ENCODE data around the gene WIPI1. TPM values are rescaled to one million over a fixed set of nuclear protein-coding genes. Genes with fewer than 3 reads are reported as not detected.

WIPI1 gene
- polyA plus RNA-seq, 1 donor (not counting 4 experiments of a cell fraction or from before 2014, with no cell fraction given): 49.4 TPM

DNA sequence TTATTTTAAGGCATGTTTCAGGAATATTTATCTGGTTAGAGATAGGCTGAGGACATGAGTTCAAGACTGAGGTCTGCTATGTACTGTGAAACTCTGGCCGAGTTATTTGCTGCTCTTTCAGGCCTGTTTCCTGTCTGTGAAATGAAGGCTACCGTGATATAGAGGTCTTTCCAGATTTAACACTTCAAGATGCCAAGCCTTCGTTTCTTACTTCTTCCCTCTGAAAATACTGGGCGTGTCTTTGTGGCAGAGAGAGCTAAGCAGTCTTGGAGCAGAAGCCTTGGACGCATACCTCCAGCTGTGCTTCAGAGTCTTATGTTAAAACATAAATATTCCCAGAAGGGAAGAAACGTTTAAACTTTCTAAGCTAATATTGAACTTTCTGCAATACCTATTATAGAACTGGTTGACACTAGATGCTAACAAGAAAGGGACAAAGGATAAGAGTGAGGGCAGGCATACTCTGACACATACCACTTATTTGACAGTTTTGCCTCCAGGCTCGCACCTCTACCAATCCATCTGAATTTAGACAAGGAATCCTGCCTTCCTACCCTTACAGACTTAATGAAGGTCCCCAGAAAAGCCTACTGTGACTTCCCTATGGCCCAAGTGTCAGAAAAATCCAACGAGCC, 17.5 kb downstream of the WIPI1 start:
- peaks cover 0 to 25% of the 10 kb centered on the region in 2 experiments for H3K36me3 ChIP-seq (ENCODE audit: control insufficient read depth in 2 of 2, extremely low read depth in 1 of 2, insufficient read depth in 2 of 2, low read length in 2 of 2)
- no peaks in the 10 kb centered on the region for H3K79me2 ChIP-seq (ENCODE audit: control insufficient read depth, insufficient read depth, low read length)
- H2AFZ ChIP-seq (ENCODE audit: control insufficient read depth, low read length): no peak overlapping the region
- no peaks in the 10 kb centered on the region for H3K9me1 ChIP-seq (ENCODE audit: control insufficient read depth, extremely low read depth, insufficient read depth, low read length)
- no peak overlapping the region for H3K4me3 ChIP-seq (ENCODE audit: control insufficient read depth in 2 of 3, extremely low read depth in 1 of 3, insufficient read depth in 2 of 3, low read depth in 1 of 3, low read length in 3 of 3)
- H3K4me2 ChIP-seq (ENCODE audit: control insufficient read depth, extremely low read depth, insufficient read depth, low read depth, low read length): no peak overlapping the region
- no peaks in the 10 kb centered on the region for H3K27me3 ChIP-seq (ENCODE audit: control insufficient read depth, extremely low read depth, insufficient read depth, low read length)
- H3K9me3 ChIP-seq (ENCODE audit: control insufficient read depth, low read depth, low read length): no peaks in the 10 kb centered on the region
- dilution Hi-C loops (cut with MboI; ENCODE audit: extremely low pct_ligation_motif_present, low sequenced_read_pairs): no loop called here
- H3K27ac ChIP-seq (ENCODE audit: control insufficient read depth, insufficient read depth, low read length): no peak overlapping the region
- no peaks in the 10 kb centered on the region for H4K20me1 ChIP-seq (ENCODE audit: control insufficient read depth, extremely low read depth, insufficient read depth, low read length)
- no peak for TF ChIP-seq CTCF (optimal IDR thresholded peaks at IDR 0.05 in 1 of 3, IDR thresholded peaks at IDR 0.05 in 1 of 3, conservative IDR thresholded peaks at IDR 0.05 in 1 of 3; ENCODE audit: extremely low read depth in 1 of 3, insufficient read depth in 2 of 3, low read length in 3 of 3)
- TF ChIP-seq EZH2 (IDR thresholded peaks at IDR 0.05; ENCODE audit: low read length): no peak
- DNase-seq (ENCODE audit: low read depth, low spot score) (no peak), FAIRE-seq (no peak)
- no peak overlapping the region for H3K9ac ChIP-seq (ENCODE audit: control insufficient read depth, extremely low read depth, insufficient read depth, low read length)
- H3K4me1 ChIP-seq (ENCODE audit: control insufficient read depth, extremely low read depth, insufficient read depth, low read length): peaks cover 7% of the 10 kb centered on the region

DNA sequence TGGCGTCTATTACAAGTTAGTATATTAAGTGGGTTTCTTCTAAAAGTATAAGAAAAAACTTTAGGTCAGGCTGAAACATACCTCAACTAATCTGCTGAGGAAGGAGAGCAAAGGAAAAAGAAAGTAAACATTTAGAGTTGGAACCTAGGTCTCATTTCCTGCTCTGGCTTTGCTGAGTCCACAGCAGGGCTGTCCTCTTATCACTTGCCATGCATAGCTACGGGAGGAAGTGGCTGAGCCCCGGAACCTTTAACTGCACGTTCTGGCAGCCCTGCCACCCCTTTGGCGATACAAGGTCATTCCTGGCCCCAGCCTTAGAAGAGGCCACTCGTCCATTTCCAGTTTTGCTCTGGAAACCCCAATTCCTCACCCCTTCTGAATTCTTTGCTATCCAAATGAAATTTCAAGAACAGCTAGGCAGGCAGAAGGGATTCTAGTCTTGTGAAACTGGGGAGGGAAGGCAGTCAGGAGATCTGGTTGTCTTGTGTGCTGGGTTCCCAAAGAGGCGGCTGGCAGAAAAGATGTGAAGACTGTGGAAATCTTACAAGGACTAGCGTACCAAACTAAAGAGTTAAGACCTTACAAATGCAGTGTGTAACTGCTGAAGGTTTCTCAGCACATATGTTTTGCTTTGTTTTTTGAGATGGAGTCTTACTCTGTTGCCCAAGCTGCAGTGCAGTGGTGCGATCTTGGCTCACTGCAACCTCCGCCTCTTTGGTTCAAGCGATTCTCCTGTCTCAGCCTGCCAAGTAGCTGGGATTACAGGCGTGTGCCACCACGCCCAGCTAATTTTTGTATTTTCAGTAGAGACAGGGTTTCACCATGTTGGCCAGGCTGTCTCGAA, 19.1 kb downstream of the WIPI1 start:
- Histone ChIP-seq H3K4me1 (ENCODE audit: control insufficient read depth, extremely low read depth, insufficient read depth, low read length) (peaks cover 7% of the 10 kb centered on the region), H3K9me1 (ENCODE audit: control insufficient read depth, extremely low read depth, insufficient read depth, low read length) (no peaks in the 10 kb centered on the region), H3K9ac (ENCODE audit: control insufficient read depth, extremely low read depth, insufficient read depth, low read length) (no peak overlapping the region), H3K27ac (ENCODE audit: control insufficient read depth, insufficient read depth, low read length) (no peak overlapping the region), H3K27me3 (ENCODE audit: control insufficient read depth, extremely low read depth, insufficient read depth, low read length) (no peaks in the 10 kb centered on the region), H4K20me1 (ENCODE audit: control insufficient read depth, extremely low read depth, insufficient read depth, low read length) (no peaks in the 10 kb centered on the region), H3K79me2 (ENCODE audit: control insufficient read depth, insufficient read depth, low read length) (no peaks in the 10 kb centered on the region), H3K4me2 (ENCODE audit: control insufficient read depth, extremely low read depth, insufficient read depth, low read depth, low read length) (no peak overlapping the region), H3K4me3 (ENCODE audit: control insufficient read depth in 2 of 3, extremely low read depth in 1 of 3, insufficient read depth in 2 of 3, low read depth in 1 of 3, low read length in 3 of 3) (no peak overlapping the region), H2AFZ (ENCODE audit: control insufficient read depth, low read length) (no peak overlapping the region), H3K36me3 (ENCODE audit: control insufficient read depth in 2 of 2, extremely low read depth in 1 of 2, insufficient read depth in 2 of 2, low read length in 2 of 2) (peaks cover 12 to 23% of the 10 kb centered on the region in 2 experiments), H3K9me3 (ENCODE audit: control insufficient read depth, low read depth, low read length) (no peaks in the 10 kb centered on the region)
- DNase-seq (ENCODE audit: low read depth, low spot score) (no peak), FAIRE-seq (no peak)
- dilution Hi-C loops (cut with MboI; ENCODE audit: extremely low pct_ligation_motif_present, low sequenced_read_pairs): no loop called here
- TF ChIP-seq EZH2 (IDR thresholded peaks at IDR 0.05; ENCODE audit: low read length): no peak
- no peak for TF ChIP-seq CTCF (optimal IDR thresholded peaks at IDR 0.05 in 1 of 3, IDR thresholded peaks at IDR 0.05 in 1 of 3, conservative IDR thresholded peaks at IDR 0.05 in 1 of 3; ENCODE audit: extremely low read depth in 1 of 3, insufficient read depth in 2 of 3, low read length in 3 of 3)

Data from keratinocyte (primary cell).